ENCODE data around the gene CACUL1. TPM values are rescaled to one million over a fixed set of nuclear protein-coding genes. Genes with fewer than 3 reads are reported as not detected.

The CACUL1 gene
- total and polyA plus RNA-seq, 9 of the 15 experiments (the other 6 are each of a cell fraction or from before 2014, with no cell fraction given) = 4.5 to 17.1 (median 13.5) TPM

DNA sequence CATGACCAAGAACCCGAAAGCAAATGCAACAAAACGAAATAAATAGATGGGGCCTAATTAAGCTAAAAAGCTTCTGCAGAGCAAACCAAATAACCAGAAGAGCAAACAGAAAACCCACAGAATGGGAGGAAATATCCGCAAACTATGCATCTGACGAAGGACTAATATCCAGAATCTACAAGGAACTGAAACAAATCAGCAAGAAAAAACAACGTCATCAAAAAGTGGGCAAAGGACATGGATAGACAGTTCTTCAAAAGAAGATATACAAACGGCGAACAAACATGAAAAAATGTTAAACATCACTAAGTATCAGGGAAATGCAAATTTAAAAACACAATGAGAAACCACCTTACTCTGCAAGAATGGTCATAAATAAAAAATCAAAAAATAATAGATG is 35.3 kb upstream of the CACUL1 start:
- Histone ChIP-seq H4K20me1 (replicated peaks; ENCODE audit: control insufficient read depth, insufficient read depth, low read length) (no peaks in the 10 kb centered on the region), H3K4me1 (replicated peaks in 1 of 2; ENCODE audit: control insufficient read depth in 2 of 2, insufficient read depth in 2 of 2, low read length in 2 of 2) (no peaks in the 10 kb centered on the region; a peak in 1 of 5 replicates), H3K4me2 (ENCODE audit: insufficient read depth, low read length) (no peak overlapping the region), H3K9me1 (ENCODE audit: control insufficient read depth, insufficient read depth, low read length) (no peaks in the 10 kb centered on the region), H3K36me3 (ENCODE audit: control insufficient read depth, insufficient read depth, low read length) (no peaks in the 10 kb centered on the region), H3K79me2 (ENCODE audit: control insufficient read depth, insufficient read depth, low read length) (no peaks in the 10 kb centered on the region), H3K9ac (ENCODE audit: insufficient read depth in 1 of 2, low read depth in 2 of 2, low read length in 2 of 2) (no peak overlapping the region), H2AFZ (ENCODE audit: low read depth, low read length) (no peak overlapping the region), H3K9me3 (replicated peaks; ENCODE audit: control insufficient read depth, insufficient read depth, low read depth, low read length) (no peaks in the 10 kb centered on the region), H3K4me3 (no peak overlapping the region), H3K27me3 (ENCODE audit: control insufficient read depth in 2 of 2, insufficient read depth in 2 of 2, low read length in 2 of 2) (no peaks in the 10 kb centered on the region), H3K27ac (ENCODE audit: extremely low read depth, low read depth, low read length) (no peak overlapping the region)
- BruUV-seq (replicated peaks) = no TSS peak
- ATAC-seq (no peak), DNase-seq (ENCODE audit: extremely low read depth in 1 of 4, low spot score in 3 of 4) (no peak), FAIRE-seq (no peak)
- in situ Hi-C loops (cut with MboI) = no loop called here
- WGBS (ENCODE audit: insufficient coverage, low coverage, missing lambda C conversion rate) = 4% methylated on average over 7 of the region's 7 CpGs
- TF ChIP-seq, protein P1, sequence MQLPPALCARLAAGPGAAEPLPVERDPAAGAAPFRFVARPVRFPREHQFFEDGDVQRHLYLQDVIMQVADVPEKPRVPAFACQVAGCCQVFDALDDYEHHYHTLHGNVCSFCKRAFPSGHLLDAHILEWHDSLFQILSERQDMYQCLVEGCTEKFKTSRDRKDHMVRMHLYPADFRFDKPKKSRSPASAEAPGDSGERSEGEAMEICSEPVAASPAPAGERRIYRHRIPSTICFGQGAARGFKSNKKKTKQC (CRISPR knock-in tag; IDR thresholded peaks at IDR 0.05) = no peak
- TF ChIP-seq CREM (IDR thresholded peaks at IDR 0.05; ENCODE audit: low read depth) = no peak
- TF ChIP-seq C11orf30 (IDR thresholded peaks at IDR 0.05; ENCODE audit: low read depth) = peak; percentile 71
- peak; percentile 57 for TF ChIP-seq MAFG (tag; conservative IDR thresholded peaks at IDR 0.05)
- peak; percentile 86 for TF ChIP-seq ZNF316 (IDR thresholded peaks at IDR 0.05)
- TF ChIP-seq BMI1 (IDR thresholded peaks at IDR 0.05; ENCODE audit: low read length) = 0 out of 2 replicates have a peak, but pooled peaks have one; percentile 33
- ChIA-PET CTCF (ENCODE audit: low intra/inter-chr PET ratio) (no interaction called here), POLR2A (no interaction called here)
- intact Hi-C loops (cut with micrococcal nuclease) = no loop called here

DNA sequence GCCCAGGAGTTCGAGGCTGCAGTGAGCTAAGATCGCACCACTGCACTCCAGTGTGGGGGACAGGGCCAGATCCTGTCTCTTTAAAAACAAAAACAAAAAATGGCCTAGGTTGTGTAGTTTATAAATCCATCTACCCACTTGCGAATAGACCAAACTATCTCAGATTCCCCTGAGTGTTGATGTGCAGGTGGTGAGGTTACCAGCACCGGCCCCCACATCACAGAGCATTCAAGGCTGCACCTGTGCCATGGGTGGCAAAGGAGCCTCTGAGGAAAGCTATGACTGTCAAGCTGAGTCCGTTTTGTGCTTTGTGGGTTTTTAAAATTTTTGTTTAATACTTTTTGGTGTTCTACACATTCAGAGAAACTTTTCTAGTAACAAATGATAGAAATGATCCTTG is 30.8 kb upstream of the CACUL1 start:
- no peak for FAIRE-seq
- ChIA-PET CTCF (ENCODE audit: low intra/inter-chr PET ratio) (no interaction called here), POLR2A (no interaction called here)
- H3K4me2 ChIP-seq (ENCODE audit: insufficient read depth, low read length) = no peak overlapping the region
- in situ Hi-C loops (cut with MboI) (no loop called here), intact Hi-C loops (cut with micrococcal nuclease) (no loop called here)
- no peaks in the 10 kb centered on the region for H4K20me1 ChIP-seq (replicated peaks; ENCODE audit: control insufficient read depth, insufficient read depth, low read length)
- BruUV-seq (replicated peaks) = no TSS peak
- no peak overlapping the region for H3K27ac ChIP-seq (ENCODE audit: extremely low read depth, low read depth, low read length)
- ATAC-seq = no peak
- no peaks in the 10 kb centered on the region for H3K4me1 ChIP-seq (replicated peaks in 1 of 2; ENCODE audit: control insufficient read depth in 2 of 2, insufficient read depth in 2 of 2, low read length in 2 of 2)
- no peak overlapping the region for H2AFZ ChIP-seq (ENCODE audit: low read depth, low read length)
- no peaks in the 10 kb centered on the region for H3K79me2 ChIP-seq (ENCODE audit: control insufficient read depth, insufficient read depth, low read length)
- no peak overlapping the region for H3K4me3 ChIP-seq
- 4% methylated on average over 3 of the region's 5 CpGs for WGBS (ENCODE audit: insufficient coverage, low coverage, missing lambda C conversion rate)
- DNase-seq (ENCODE audit: extremely low read depth in 1 of 4, low spot score in 3 of 4) = no peak
- no peak overlapping the region for H3K9ac ChIP-seq (ENCODE audit: insufficient read depth in 1 of 2, low read depth in 2 of 2, low read length in 2 of 2)
- no peak for TF ChIP-seq ZFX (CRISPR knock-in tag; IDR thresholded peaks at IDR 0.05)
- TF ChIP-seq TAL1 (IDR thresholded peaks at IDR 0.05) = no peak
- TF ChIP-seq ZNF76 (CRISPR knock-in tag; IDR thresholded peaks at IDR 0.05; ENCODE audit: borderline replicate concordance) = no peak
- TF ChIP-seq KDM4B (IDR thresholded peaks at IDR 0.05; ENCODE audit: borderline replicate concordance in 2 of 2, low read depth in 1 of 2) = no peak
- no peak for TF ChIP-seq PURB (CRISPR knock-in tag; IDR thresholded peaks at IDR 0.05; ENCODE audit: low read depth)
- TF ChIP-seq ZBTB17 (CRISPR knock-in tag; IDR thresholded peaks at IDR 0.05) = no peak
- TF ChIP-seq SREBF2 (CRISPR knock-in tag; IDR thresholded peaks at IDR 0.05) = no peak
- no peak for TF ChIP-seq ZNF398 (CRISPR knock-in tag; IDR thresholded peaks at IDR 0.05)
- no peaks in the 10 kb centered on the region for H3K36me3 ChIP-seq (ENCODE audit: control insufficient read depth, insufficient read depth, low read length)
- H3K9me3 ChIP-seq (replicated peaks; ENCODE audit: control insufficient read depth, insufficient read depth, low read depth, low read length) = no peaks in the 10 kb centered on the region
- H3K9me1 ChIP-seq (ENCODE audit: control insufficient read depth, insufficient read depth, low read length) = no peaks in the 10 kb centered on the region
- H3K27me3 ChIP-seq (ENCODE audit: control insufficient read depth in 2 of 2, insufficient read depth in 2 of 2, low read length in 2 of 2) = no peaks in the 10 kb centered on the region

Data from K562 (cell line).